SK-N-SH (cell line): Measurements from ENCODE around the gene DSCAML1. TPM values are rescaled to one million over a fixed set of nuclear protein-coding genes. Genes with fewer than 3 reads are reported as not detected.

Source experiments
- CTCF ChIA-PET: fragments of 300-600, 350-600 bp; formaldehyde crosslinking; extraction: SDS; loops from one replicate; lab custom pipeline; 2021; lab: Yijun Ruan, JAX
- POLR2A ChIA-PET: fragments of 350-600 bp; sonication (Branson Sonifier 250); formaldehyde crosslinking; extraction: SDS; loops from one replicate; lab custom pipeline; 2020; ENCODE audit warnings: antibody characterized with exemption, inconsistent platforms; lab: Yijun Ruan, JAX
- DNase-seq: peaks from one replicate; pipeline ENCODE4 v3.0.0; 2012
- H2AFZ ChIP-seq: fragments of 200-600 bp; sonication (generic); 2 replicates; pipeline ENCODE4 v1.8.1; 2016; ENCODE audit warnings: antibody characterized with exemption, mild to moderate bottlenecking, low read depth
- H3F3A ChIP-seq: fragments of 200-600 bp; sonication (generic); replicated peaks from 2 replicates; pipeline ENCODE3; 2016; ENCODE audit warnings: antibody characterized with exemption, mild to moderate bottlenecking; ENCODE audit not compliant: insufficient read depth
- H3K27ac ChIP-seq, 2 experiments: fragments of 200-500 bp in 1 of 2; fragments of 200-600 bp in 1 of 2; sonication (Bioruptor generic) in 1 of 2; sonication (generic), shearing (Covaris generic) in 1 of 2; 2 replicates each; pipeline versions ENCODE4 v1.5.1 to v1.6.1; 2014 to 2016; ENCODE audit warnings: low read depth in 2 of 2, inconsistent platforms in 1 of 2, low read length in 1 of 2, mild to moderate bottlenecking in 1 of 2, mixed read lengths in 1 of 2
- H3K27me3 ChIP-seq: fragments of 200-600 bp; sonication (generic), shearing (Covaris generic); 2 replicates; pipeline ENCODE4 v1.6.1; 2016; ENCODE audit warnings: mixed run types; ENCODE audit not compliant: insufficient read depth
- H3K36me3 ChIP-seq, 2 experiments: fragments of 200-500 bp in 1 of 2; fragments of 200-600 bp in 1 of 2; sonication (Bioruptor generic) in 1 of 2; sonication (generic) in 1 of 2; replicated peaks in 1 of 2; 2 replicates each; pipeline versions ENCODE3 to v1.5.1; 2014 to 2016; ENCODE audit warnings: low read length in 1 of 2, mild to moderate bottlenecking in 1 of 2; ENCODE audit not compliant: insufficient read depth in 2 of 2, control insufficient read depth in 1 of 2
- H3K4me1 ChIP-seq, 2 experiments: fragments of 200-500 bp in 1 of 2; fragments of 200-600 bp in 1 of 2; sonication (Bioruptor generic) in 1 of 2; sonication (generic), shearing (Covaris generic) in 1 of 2; 2 replicates each; pipeline versions ENCODE4 v1.5.1 to v1.6.1; 2014 to 2016; ENCODE audit warnings: low read depth in 1 of 2, low read length in 1 of 2, mixed run types in 1 of 2; ENCODE audit not compliant: insufficient read depth in 2 of 2, control insufficient read depth in 1 of 2
- H3K4me2 ChIP-seq: fragments of 200-600 bp; sonication (generic), shearing (Covaris generic); 2 replicates; pipeline ENCODE4 v1.6.1; 2017; ENCODE audit warnings: mixed run types
- H3K4me3 ChIP-seq, 2 experiments: fragments of 200-500 bp in 1 of 2; fragments of 200-600 bp in 1 of 2; sonication (Bioruptor generic) in 1 of 2; sonication (generic), shearing (Covaris generic) in 1 of 2; 2 replicates each; pipeline versions ENCODE4 v1.5.1 to v1.8.1; 2014 to 2016; ENCODE audit warnings: low read depth in 2 of 2, inconsistent platforms in 1 of 2, low read length in 1 of 2, mild to moderate bottlenecking in 1 of 2, mixed read lengths in 1 of 2, moderate library complexity in 1 of 2
- H3K79me2 ChIP-seq: fragments of 200-600 bp; sonication (generic); 2 replicates; pipeline ENCODE4 v1.8.1; 2017; ENCODE audit warnings: mild to moderate bottlenecking; ENCODE audit not compliant: insufficient read depth
- H3K9ac ChIP-seq: fragments of 200-600 bp; sonication (generic); 2 replicates; pipeline ENCODE4 v1.6.1; 2017; ENCODE audit warnings: mixed run types
- H3K9me2 ChIP-seq: fragments of 200-600 bp; sonication (generic); 2 replicates; pipeline ENCODE4 v1.6.1; 2017; ENCODE audit warnings: mixed run types
- H3K9me3 ChIP-seq: fragments of 200-600 bp; sonication (generic); 2 replicates; pipeline ENCODE4 v1.6.1; 2017; ENCODE audit warnings: mixed run types, mild to moderate bottlenecking, moderate library complexity
- H4K20me1 ChIP-seq: fragments of 200-600 bp; sonication (generic); 2 replicates; pipeline ENCODE4 v1.6.1; 2017; ENCODE audit warnings: mild to moderate bottlenecking, mixed run types; ENCODE audit not compliant: insufficient read depth
- CTCF ChIP-seq: fragments of 200-600 bp; sonication (generic); IDR thresholded peaks from 2 replicates; pipeline ENCODE4 v1.6.1; 2017; ENCODE audit warnings: antibody characterized with exemption, mild to moderate bottlenecking, moderate library complexity
- ELF1 ChIP-seq: IDR thresholded peaks from 2 replicates; pipeline ENCODE4 v1.4.0; 2012
- EZH2phosphoT487 ChIP-seq: fragments of 200-600 bp; sonication (generic); IDR thresholded peaks from 2 replicates; pipeline ENCODE4 v1.6.1; 2017; ENCODE audit warnings: low read depth, mixed run types, mild to moderate bottlenecking, antibody characterized with exemption, moderate library complexity, borderline replicate concordance
- GABPA ChIP-seq: IDR thresholded peaks from 2 replicates; pipeline ENCODE4 v1.4.0; 2012; ENCODE audit warnings: low read depth, mild to moderate bottlenecking
- JUND ChIP-seq: IDR thresholded peaks from 2 replicates; pipeline ENCODE4 v1.4.0; 2012
- NFIC ChIP-seq: IDR thresholded peaks from 2 replicates; pipeline ENCODE4 v1.4.0; 2012; ENCODE audit warnings: borderline replicate concordance
- PBX3 ChIP-seq: IDR thresholded peaks from 2 replicates; pipeline ENCODE4; 2012
- POLR2AphosphoS5 ChIP-seq: IDR thresholded peaks from 2 replicates; pipeline ENCODE4 v1.6.1; 2012; ENCODE audit warnings: low read depth, low read length
- RFX5 ChIP-seq: IDR thresholded peaks from 2 replicates; pipeline ENCODE4 v1.6.1; 2012; ENCODE audit warnings: mild to moderate bottlenecking, improper control_type of control experiment, low read length
- TAF1 ChIP-seq: IDR thresholded peaks from 2 replicates; pipeline ENCODE4 v1.6.1; 2012; ENCODE audit warnings: low read depth, mild to moderate bottlenecking, low read length, moderate library complexity, borderline replicate concordance
- USF1 ChIP-seq: IDR thresholded peaks from 2 replicates; pipeline ENCODE4 v1.4.0; 2012; ENCODE audit warnings: low read depth, borderline replicate concordance
- YY1 ChIP-seq: IDR thresholded peaks from 2 replicates; pipeline ENCODE4 v1.4.0; 2012; ENCODE audit warnings: low read depth, mild to moderate bottlenecking
- WGBS: methylation state at CpG from one replicate; pipeline ENCODE4 v1.1.6; 2017; ENCODE audit warnings: low lambda C conversion rate; 5-methylcytosine and 5-hydroxymethylcytosine counted together
- polyA plus RNA-seq, 3 experiments: library from polyadenylated mRNA; depleted of rRNA; stranded (reverse); fragments of >200 nt; gene quantifications; 2 replicates each; pipeline ENCODE4 v1.2.3, GENCODE V29; 2012

Gene DSCAML1
- polyA plus RNA-seq, 1 of the 3 experiments (the other 2 are of a cell fraction) = not detected

GRCh38 chr11:117480221-117480620 is 316.8 kb downstream of the DSCAML1 start:
- Histone ChIP-seq H3F3A (no peaks in the 10 kb centered on the region), H3K4me2 (no peak overlapping the region), H3K4me3 (no peak overlapping the region), H3K27ac (no peak overlapping the region), H3K79me2 (no peaks in the 10 kb centered on the region), H3K4me1 (peaks cover 0 to 21% of the 10 kb centered on the region in 2 experiments; a peak in 1 of 4 replicates), H3K9me2 (no peaks in the 10 kb centered on the region), H3K27me3 (no peaks in the 10 kb centered on the region), H2AFZ (no peak overlapping the region), H3K9ac (no peak overlapping the region), H3K9me3 (no peaks in the 10 kb centered on the region), H3K36me3 (no peaks in the 10 kb centered on the region), H4K20me1 (no peaks in the 10 kb centered on the region)
- WGBS = 85% methylated on average over 11 of the region's 15 CpGs
- TF ChIP-seq NFIC = no peak
- no peak for TF ChIP-seq ELF1
- TF ChIP-seq POLR2AphosphoS5 = no peak
- no peak for TF ChIP-seq TAF1
- TF ChIP-seq JUND = no peak
- TF ChIP-seq USF1 = no peak
- TF ChIP-seq PBX3 = no peak
- TF ChIP-seq RFX5 = no peak
- TF ChIP-seq EZH2phosphoT487 = no peak
- TF ChIP-seq YY1 = no peak
- POLR2A ChIA-PET = no interaction called here
- no peak for DNase-seq
- CTCF ChIA-PET = interaction anchor here (1.8 to 2.4 kb wide), 3 partner anchors 16 to 54 kb away, joined by 5 to 11 read pairs (median 7); no protein-coding TSS in a partner anchor

- no peak for DNase-seq
- TF ChIP-seq CTCF (peak; percentile 22; the same call in 1 of the 2 replicates), GABPA (no peak)
- Histone ChIP-seq H3K9me3 (no peaks in the 10 kb centered on the region), H3K79me2 (no peaks in the 10 kb centered on the region), H3K9ac (no peak overlapping the region), H3K4me3 (no peak overlapping the region), H3K4me2 (no peak overlapping the region), H3K4me1 (peaks cover 0 to 21% of the 10 kb centered on the region in 2 experiments; a peak in 1 of 4 replicates), H3K27me3 (no peaks in the 10 kb centered on the region), H3K36me3 (no peaks in the 10 kb centered on the region), H3K27ac (no peak overlapping the region), H2AFZ (no peak overlapping the region), H3F3A (no peaks in the 10 kb centered on the region), H4K20me1 (no peaks in the 10 kb centered on the region), H3K9me2 (no peaks in the 10 kb centered on the region)
- WGBS = 60% methylated on average over 5 of the region's 8 CpGs
- CTCF ChIA-PET = interaction anchor here (0.6 to 2.4 kb wide), 7 partner anchors 11 to 176 kb away, joined by 3 to 11 read pairs (median 3); no protein-coding TSS in a partner anchor
- POLR2A ChIA-PET = no interaction called here
These were observed 317.6 kb downstream of the DSCAML1 start for GRCh38 chr11:117479372-117479771.
